Large intestine (tissue), 1 donor: ENCODE measurements around the gene TUBA3D. TPM values are rescaled to one million over a fixed set of nuclear protein-coding genes. Genes with fewer than 3 reads are reported as not detected.

Source experiments
- polyA plus RNA-seq: library from polyadenylated mRNA; unstranded; fragments of 120-200 nt; gene quantifications from one replicate; pipeline ENCODE4 v1.2.1, GENCODE V29; 2013

Gene TUBA3D
- polyA plus RNA-seq, 1 donor, result 0.99 TPM

Other genes with a start within 250 kb of the TUBA3D start
- gene RAB6D, start 112.0 kb upstream of the TUBA3D start, polyA plus RNA-seq, result 0.46 TPM
- 70.5 TPM for gene MZT2A, start 16.3 kb downstream of the TUBA3D start, polyA plus RNA-seq
- 3.6 TPM for gene CCDC74A, start 51.8 kb downstream of the TUBA3D start, polyA plus RNA-seq